ENCODE results near the gene ZNF689.

DNA sequence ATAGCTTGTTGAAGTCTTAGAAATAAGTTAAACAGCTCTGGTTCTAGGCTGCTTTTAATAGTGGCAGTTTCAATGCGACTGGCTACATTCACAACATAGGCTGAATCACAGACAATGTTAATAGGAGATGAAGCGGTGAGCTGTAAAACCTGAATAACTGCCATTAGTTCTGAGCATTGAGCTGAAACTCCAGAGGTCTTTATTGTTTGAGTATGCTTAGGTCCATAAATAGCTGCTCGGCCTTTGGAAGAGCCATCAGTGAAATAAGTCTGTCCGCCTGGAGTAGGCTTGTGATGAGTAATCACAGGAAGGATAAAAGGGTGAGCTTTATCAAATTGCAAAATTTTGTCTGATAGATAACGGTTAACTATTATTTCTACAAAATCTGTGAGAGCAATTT, 9.4 kb upstream of the ZNF689 start:
- TF ChIP-seq CTCF (IDR thresholded peaks at IDR 0.05; ENCODE audit: poor library complexity, severe bottlenecking) (no peak), EP300 (conservative IDR thresholded peaks at IDR 0.05; ENCODE audit: poor library complexity, severe bottlenecking) (no peak), POLR2AphosphoS5 (IDR thresholded peaks at IDR 0.05) (no peak), TAF1 (IDR thresholded peaks at IDR 0.05; ENCODE audit: low read depth) (no peak), EZH2 (IDR thresholded peaks at IDR 0.05; ENCODE audit: borderline replicate concordance, insufficient read depth, low read length, poor library complexity, severe bottlenecking) (no peak), RAD21 (conservative IDR thresholded peaks at IDR 0.05) (no peak), SMC3 (conservative IDR thresholded peaks at IDR 0.05; ENCODE audit: poor library complexity) (no peak)
- TF ChIP-seq, protein P1, sequence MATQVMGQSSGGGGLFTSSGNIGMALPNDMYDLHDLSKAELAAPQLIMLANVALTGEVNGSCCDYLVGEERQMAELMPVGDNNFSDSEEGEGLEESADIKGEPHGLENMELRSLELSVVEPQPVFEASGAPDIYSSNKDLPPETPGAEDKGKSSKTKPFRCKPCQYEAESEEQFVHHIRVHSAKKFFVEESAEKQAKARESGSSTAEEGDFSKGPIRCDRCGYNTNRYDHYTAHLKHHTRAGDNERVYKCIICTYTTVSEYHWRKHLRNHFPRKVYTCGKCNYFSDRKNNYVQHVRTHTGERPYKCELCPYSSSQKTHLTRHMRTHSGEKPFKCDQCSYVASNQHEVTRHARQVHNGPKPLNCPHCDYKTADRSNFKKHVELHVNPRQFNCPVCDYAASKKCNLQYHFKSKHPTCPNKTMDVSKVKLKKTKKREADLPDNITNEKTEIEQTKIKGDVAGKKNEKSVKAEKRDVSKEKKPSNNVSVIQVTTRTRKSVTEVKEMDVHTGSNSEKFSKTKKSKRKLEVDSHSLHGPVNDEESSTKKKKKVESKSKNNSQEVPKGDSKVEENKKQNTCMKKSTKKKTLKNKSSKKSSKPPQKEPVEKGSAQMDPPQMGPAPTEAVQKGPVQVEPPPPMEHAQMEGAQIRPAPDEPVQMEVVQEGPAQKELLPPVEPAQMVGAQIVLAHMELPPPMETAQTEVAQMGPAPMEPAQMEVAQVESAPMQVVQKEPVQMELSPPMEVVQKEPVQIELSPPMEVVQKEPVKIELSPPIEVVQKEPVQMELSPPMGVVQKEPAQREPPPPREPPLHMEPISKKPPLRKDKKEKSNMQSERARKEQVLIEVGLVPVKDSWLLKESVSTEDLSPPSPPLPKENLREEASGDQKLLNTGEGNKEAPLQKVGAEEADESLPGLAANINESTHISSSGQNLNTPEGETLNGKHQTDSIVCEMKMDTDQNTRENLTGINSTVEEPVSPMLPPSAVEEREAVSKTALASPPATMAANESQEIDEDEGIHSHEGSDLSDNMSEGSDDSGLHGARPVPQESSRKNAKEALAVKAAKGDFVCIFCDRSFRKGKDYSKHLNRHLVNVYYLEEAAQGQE (IDR thresholded peaks at IDR 0.05; ENCODE audit: borderline replicate concordance) = no peak
